ENCODE measurements around the gene ZZZ3. TPM values are rescaled to one million over a fixed set of nuclear protein-coding genes. Genes with fewer than 3 reads are reported as not detected.

The ZZZ3 gene
- total and polyA plus RNA-seq, 10 of the 15 experiments (the other 5 are each of a cell fraction or from before 2014, with no cell fraction given) = 10.5 to 44.1 (median 29.5) TPM

- TF ChIP-seq PKNOX1 (IDR thresholded peaks at IDR 0.05) (peak; percentile 36; the same call in 1 of the 2 replicates), SRF (IDR thresholded peaks at IDR 0.05; ENCODE audit: low read depth in 2 of 2, low read length in 2 of 2) (peak in 1 of 2 experiments; percentile 38; a peak in 1 of 4 replicates), POU2F2 (IDR thresholded peaks at IDR 0.05; ENCODE audit: borderline replicate concordance, low read depth, low read length) (peak; percentile 64; the same call in 1 of the 3 replicates), NBN (IDR thresholded peaks at IDR 0.05) (no peak), CHD2 (IDR thresholded peaks at IDR 0.05; ENCODE audit: borderline replicate concordance, low read depth, low read length) (0 out of 2 replicates have a peak, but pooled peaks have one; percentile 10), EED (IDR thresholded peaks at IDR 0.05; ENCODE audit: low read depth) (peak; percentile 88), POLR2AphosphoS5 (IDR thresholded peaks at IDR 0.05; ENCODE audit: low read length) (peak; percentile 69; the same call in 1 of the 2 replicates), STAT1 (conservative IDR thresholded peaks at IDR 0.05) (peak; percentile 69; the same call in 1 of the 2 replicates), RAD21 (IDR thresholded peaks at IDR 0.05; ENCODE audit: insufficient read depth, low read depth, low read length) (peak; percentile 47), CBX5 (IDR thresholded peaks at IDR 0.05; ENCODE audit: low read depth) (peak; percentile 88; the same call in 1 of the 2 replicates), STAT3 (IDR thresholded peaks at IDR 0.05; ENCODE audit: low read depth, low read length) (no peak), CHD1 (IDR thresholded peaks at IDR 0.05; ENCODE audit: low read depth, low read length) (peak; percentile 84; the same call in 1 of the 2 replicates), FOXK2 (IDR thresholded peaks at IDR 0.05) (peak; percentile 37; the same call in 1 of the 2 replicates), BCLAF1 (IDR thresholded peaks at IDR 0.05) (no peak), EGR1 (IDR thresholded peaks at IDR 0.05; ENCODE audit: borderline replicate concordance in 1 of 2, low read depth in 2 of 2, low read length in 2 of 2) (peak; percentile 2 to 82), ZBTB40 (IDR thresholded peaks at IDR 0.05; ENCODE audit: borderline replicate concordance) (peak; percentile 55), ZNF384 (IDR thresholded peaks at IDR 0.05; ENCODE audit: borderline replicate concordance, low read depth, low read length) (0 out of 2 replicates have a peak, but pooled peaks have one; percentile 3), KLF5 (IDR thresholded peaks at IDR 0.05; ENCODE audit: partially characterized antibody) (peak; percentile 82), RUNX3 (IDR thresholded peaks at IDR 0.05; ENCODE audit: low read length) (peak; percentile 89), SIN3A (IDR thresholded peaks at IDR 0.05; ENCODE audit: low read depth, low read length) (peak; percentile 76; the same call in 1 of the 2 replicates), BCL11A (IDR thresholded peaks at IDR 0.05; ENCODE audit: low read depth, low read length) (0 out of 2 replicates have a peak, but pooled peaks have one; percentile 23)
Measured at GRCh38 chr1:77683160-77684148, 996 bp upstream of the ZZZ3 start (continued).

All from GM12878 (cell line).